WTC11 (cell line): Measurements from ENCODE around the gene CCDC12. TPM values are rescaled to one million over a fixed set of nuclear protein-coding genes. Genes with fewer than 3 reads are reported as not detected.

Source experiments
- ATAC-seq: fragments of 200-7000 bp; cut with Tn5 transposase; 2 replicates; pipeline ENCODE4 v1.10.0; 2021; ENCODE audit warnings: mild to moderate bottlenecking, moderate library complexity
- CTCF ChIA-PET: fragments of 300-600 bp; sonication (Branson Sonifier 250); formaldehyde crosslinking; loops from one replicate; lab custom pipeline; 2021; ENCODE audit warnings: antibody characterized with exemption; lab: Charles Lee
- POLR2A ChIA-PET: fragments of 350-600 bp; sonication (Branson Sonifier 250); formaldehyde crosslinking; loops from one replicate; lab custom pipeline; 2021; ENCODE audit warnings: antibody characterized with exemption; lab: Charles Lee
- DNase-seq: peaks from one replicate; pipeline ENCODE4 v3.0.0; 2021; ENCODE audit warnings: low spot score
- H3K27ac Mint-ChIP-seq: 2 replicates; pipeline ENCODE4 v1.8.0; 2021; ENCODE audit warnings: mixed read lengths
- H3K27me3 Mint-ChIP-seq: 2 replicates; pipeline ENCODE4 v1.8.0; 2021; ENCODE audit warnings: low read depth, mild to moderate bottlenecking, moderate library complexity, mixed read lengths
- H3K36me3 Mint-ChIP-seq: 2 replicates; pipeline ENCODE4 v1.8.0; 2021; ENCODE audit warnings: mixed read lengths
- H3K4me1 Mint-ChIP-seq: 2 replicates; pipeline ENCODE4 v1.8.0; 2022; ENCODE audit warnings: mixed read lengths
- H3K4me3 Mint-ChIP-seq: 2 replicates; pipeline ENCODE4 v1.8.0; 2021; ENCODE audit warnings: mild to moderate bottlenecking, moderate library complexity, mixed read lengths
- H3K9me3 Mint-ChIP-seq: 2 replicates; pipeline ENCODE4 v1.8.0; 2021; ENCODE audit warnings: mixed read lengths
- ATF1 ChIP-seq: sonication (generic); formaldehyde crosslinking; IDR thresholded peaks from 2 replicates; pipeline ENCODE4 v1.8.1; 2023; ENCODE audit warnings: mild to moderate bottlenecking, moderate library complexity, missing genetic modification reagents
- ATF2 ChIP-seq: sonication (generic); formaldehyde crosslinking; IDR thresholded peaks from 2 replicates; pipeline ENCODE4 v1.8.1; 2022; ENCODE audit warnings: low read depth, missing genetic modification reagents, borderline replicate concordance
- CBFB ChIP-seq: sonication (generic); formaldehyde crosslinking; IDR thresholded peaks from 2 replicates; pipeline ENCODE4 v1.8.1; 2022; ENCODE audit warnings: mild to moderate bottlenecking, low read depth, missing genetic modification reagents
- CREM ChIP-seq: sonication (generic); formaldehyde crosslinking; IDR thresholded peaks from 2 replicates; pipeline ENCODE4 v1.8.1; 2022; ENCODE audit warnings: mild to moderate bottlenecking, missing genetic modification reagents, moderate library complexity
- ERG ChIP-seq: fragments of 250-450 bp; sonication (Bioruptor Pico); IDR thresholded peaks from 2 replicates; pipeline ENCODE4 v1.8.0; 2021; ENCODE audit warnings: mild to moderate bottlenecking
- ESRRA ChIP-seq: sonication (generic); formaldehyde crosslinking; IDR thresholded peaks from 2 replicates; pipeline ENCODE4 v1.8.1; 2022; ENCODE audit warnings: mild to moderate bottlenecking, missing genetic modification reagents, borderline replicate concordance
- GABPB1 ChIP-seq: sonication (generic); formaldehyde crosslinking; IDR thresholded peaks from 2 replicates; pipeline ENCODE4 v1.8.1; 2023; ENCODE audit warnings: mild to moderate bottlenecking, missing genetic modification reagents
- GTF2I ChIP-seq: fragments of 250-450 bp; sonication (Bioruptor Pico); conservative IDR thresholded peaks from 2 replicates; pipeline ENCODE4 v1.4.0; 2021; ENCODE audit warnings: mild to moderate bottlenecking
- HMGA2 ChIP-seq: fragments of 250-450 bp; sonication (Bioruptor Pico); IDR thresholded peaks from 2 replicates; pipeline ENCODE4 v1.4.0; 2021; ENCODE audit warnings: mild to moderate bottlenecking, moderate library complexity
- JAZF1 ChIP-seq: fragments of 250-450 bp; sonication (Bioruptor Pico); IDR thresholded peaks from 2 replicates; pipeline ENCODE4 v1.9.0; 2021; ENCODE audit warnings: moderate library complexity, mild to moderate bottlenecking, inconsistent platforms
- MLX ChIP-seq: sonication (generic); formaldehyde crosslinking; IDR thresholded peaks from 2 replicates; pipeline ENCODE4 v1.8.1; 2023; ENCODE audit warnings: mild to moderate bottlenecking, missing genetic modification reagents, moderate library complexity
- NFE2L1 ChIP-seq: sonication (generic); formaldehyde crosslinking; IDR thresholded peaks from 2 replicates; pipeline ENCODE4 v1.8.1; 2023; ENCODE audit warnings: missing genetic modification reagents
- NR3C1 ChIP-seq: sonication (generic); formaldehyde crosslinking; conservative IDR thresholded peaks from 2 replicates; pipeline ENCODE4 v1.8.1; 2023; ENCODE audit warnings: low read depth, mild to moderate bottlenecking, missing genetic modification reagents
- PREB ChIP-seq: sonication (generic); formaldehyde crosslinking; IDR thresholded peaks from 2 replicates; pipeline ENCODE4 v1.8.1; 2022; ENCODE audit warnings: mild to moderate bottlenecking, missing genetic modification reagents, moderate library complexity, borderline replicate concordance
- PRRX2 ChIP-seq: fragments of 250-450 bp; sonication (Bioruptor Pico); IDR thresholded peaks from 2 replicates; pipeline ENCODE4 v1.8.0; 2021; ENCODE audit warnings: mild to moderate bottlenecking
- RELA ChIP-seq: sonication (generic); formaldehyde crosslinking; IDR thresholded peaks from 2 replicates; pipeline ENCODE4 v1.8.1; 2022; ENCODE audit warnings: missing genetic modification reagents, mild to moderate bottlenecking, borderline replicate concordance
- SOX15 ChIP-seq: fragments of 250-450 bp; sonication (Bioruptor Pico); IDR thresholded peaks from 2 replicates; pipeline ENCODE4 v1.9.0; 2021; ENCODE audit warnings: mild to moderate bottlenecking
- STAT6 ChIP-seq: sonication (generic); formaldehyde crosslinking; conservative IDR thresholded peaks from 2 replicates; pipeline ENCODE4 v1.8.1; 2023; ENCODE audit warnings: mild to moderate bottlenecking, low read depth, missing genetic modification reagents, moderate library complexity
- TCF7 ChIP-seq: sonication (generic); formaldehyde crosslinking; IDR thresholded peaks from 2 replicates; pipeline ENCODE4 v1.8.0; 2022; ENCODE audit warnings: mild to moderate bottlenecking, low read depth, missing genetic modification reagents, moderate library complexity
- TP53 ChIP-seq: sonication (generic); formaldehyde crosslinking; IDR thresholded peaks from 2 replicates; pipeline ENCODE4 v1.8.1; 2023; ENCODE audit warnings: mild to moderate bottlenecking, missing genetic modification reagents
- USF1 ChIP-seq: sonication (generic); formaldehyde crosslinking; IDR thresholded peaks from 2 replicates; pipeline ENCODE4 v1.8.0; 2022; ENCODE audit warnings: mild to moderate bottlenecking, missing genetic modification reagents
- ZNF263 ChIP-seq: sonication (generic); formaldehyde crosslinking; IDR thresholded peaks from 2 replicates; pipeline ENCODE4 v1.8.1; 2022; ENCODE audit warnings: low read depth, mild to moderate bottlenecking, moderate library complexity, missing genetic modification reagents
- ZNF317 ChIP-seq: sonication (generic); formaldehyde crosslinking; IDR thresholded peaks from 2 replicates; pipeline ENCODE4 v1.8.1; 2023; ENCODE audit warnings: low read depth, mild to moderate bottlenecking, moderate library complexity, missing genetic modification reagents, borderline replicate concordance
- ZNF416 ChIP-seq: fragments of 250-450 bp; sonication (Bioruptor Pico); IDR thresholded peaks from 2 replicates; pipeline ENCODE4 v1.9.0; 2021; ENCODE audit warnings: mild to moderate bottlenecking, inconsistent platforms
- ZNF423 ChIP-seq: fragments of 250-450 bp; sonication (Bioruptor Pico); IDR thresholded peaks from 2 replicates; pipeline ENCODE4 v2.1.2; 2022; ENCODE audit warnings: mild to moderate bottlenecking, moderate library complexity
- ZSCAN18 ChIP-seq: fragments of 250-450 bp; sonication (Bioruptor Pico); IDR thresholded peaks from 2 replicates; pipeline ENCODE4 v2.1.2; 2022; ENCODE audit warnings: mild to moderate bottlenecking, moderate library complexity
- total RNA-seq: library from RNA; stranded (reverse); gene quantifications from 3 replicates; pipeline ENCODE4 v1.2.3, GENCODE V29; 2021

The CCDC12 gene
- total RNA-seq, 1 experiment from 2014 or later, result 59.1 TPM

- ATAC-seq, result no peak
- ChIA-PET CTCF (no interaction called here), POLR2A (interaction anchor here (0.6 kb wide), 1 partner anchor 73 kb away, joined by 3 read pairs; no protein-coding TSS in a partner anchor)
- Mint-ChIP-seq H3K4me3 (no peak overlapping the region), H3K4me1 (peaks cover 14% of the 10 kb centered on the region), H3K9me3 (no peaks in the 10 kb centered on the region), H3K27ac (no peak overlapping the region), H3K36me3 (peaks cover 12% of the 10 kb centered on the region; the same call in 1 of the 2 replicates), H3K27me3 (no peaks in the 10 kb centered on the region)
- TF ChIP-seq TP53 (CRISPR knock-in tag), result no peak
- TF ChIP-seq NFE2L1, result no peak
- TF ChIP-seq ZNF263 (CRISPR knock-in tag), result no peak
- no peak for TF ChIP-seq ZNF423 (CRISPR knock-in tag)
- TF ChIP-seq ATF2 (CRISPR knock-in tag), result no peak
- TF ChIP-seq CREM, result no peak
- no peak for TF ChIP-seq NR3C1 (CRISPR knock-in tag)
- no peak for TF ChIP-seq TCF7
- TF ChIP-seq GTF2I (CRISPR knock-in tag), result no peak
- TF ChIP-seq SOX15 (CRISPR knock-in tag), result no peak
- no peak for TF ChIP-seq PRRX2 (CRISPR knock-in tag)
- no peak for TF ChIP-seq RELA (CRISPR knock-in tag)
- TF ChIP-seq ZSCAN18 (CRISPR knock-in tag), result no peak
- no peak for TF ChIP-seq ATF1 (CRISPR knock-in tag)
- TF ChIP-seq GABPB1 (CRISPR knock-in tag), result no peak
- no peak for TF ChIP-seq ESRRA
- DNase-seq, result no peak
Measured at GRCh38 chr3:46929324-46929723, 47.2 kb downstream of the CCDC12 start.

GRCh38 chr3:46928282-46928681 is 48.3 kb downstream of the CCDC12 start:
- no peaks in the 10 kb centered on the region for H3K27me3 Mint-ChIP-seq
- DNase-seq (no peak), ATAC-seq (no peak)
- ChIA-PET CTCF (no interaction called here), POLR2A (no interaction called here)
- peaks cover 14% of the 10 kb centered on the region for H3K36me3 Mint-ChIP-seq
- TF ChIP-seq ZNF317 (CRISPR knock-in tag), result peak; percentile 59
- TF ChIP-seq JAZF1 (CRISPR knock-in tag), result no peak
- no peak overlapping the region for H3K4me3 Mint-ChIP-seq
- no peaks in the 10 kb centered on the region for H3K9me3 Mint-ChIP-seq
- H3K27ac Mint-ChIP-seq, result no peak overlapping the region
- H3K4me1 Mint-ChIP-seq, result peaks cover 14% of the 10 kb centered on the region

- Mint-ChIP-seq H3K4me1 (peaks cover 14% of the 10 kb centered on the region), H3K27ac (no peak overlapping the region), H3K4me3 (no peak overlapping the region), H3K36me3 (peaks cover 20% of the 10 kb centered on the region), H3K9me3 (no peaks in the 10 kb centered on the region), H3K27me3 (no peaks in the 10 kb centered on the region)
- CTCF ChIA-PET, result no interaction called here
- POLR2A ChIA-PET, result no interaction called here
- no peak for DNase-seq
- no peak for ATAC-seq
- TF ChIP-seq CBFB (no peak), HMGA2 (no peak), ATF1 (CRISPR knock-in tag) (no peak), PREB (no peak), ERG (no peak), USF1 (no peak), ZNF416 (CRISPR knock-in tag) (no peak), STAT6 (CRISPR knock-in tag) (no peak), ESRRA (no peak), MLX (CRISPR knock-in tag) (no peak)
Measured at GRCh38 chr3:46927718-46928073, 48.8 kb downstream of the CCDC12 start.
